GM18873 (cell line): ENCODE measurements around the gene NFIB.

Source experiments
- ATAC-seq: cut with Tn5 transposase; IDR thresholded peaks from one replicate; pipeline ENCODE4 v1.9.1; 2021; ENCODE audit warnings: mild to moderate bottlenecking, moderate library complexity, moderate number of reproducible peaks; ENCODE audit not compliant: unreplicated experiment, low FRiP score

The NFIB gene

GRCh38 chr9:14313951-14314423, at the start of gene NFIB:
TSS of gene NFIB (minus strand) at chr9:14314141. CDS start at chr9:14313511, 630 bp downstream.
- no peak for ATAC-seq

- no peak for ATAC-seq
Measured at GRCh38 chr9:14362175-14362574, 48.2 kb upstream of the NFIB start.

DNA sequence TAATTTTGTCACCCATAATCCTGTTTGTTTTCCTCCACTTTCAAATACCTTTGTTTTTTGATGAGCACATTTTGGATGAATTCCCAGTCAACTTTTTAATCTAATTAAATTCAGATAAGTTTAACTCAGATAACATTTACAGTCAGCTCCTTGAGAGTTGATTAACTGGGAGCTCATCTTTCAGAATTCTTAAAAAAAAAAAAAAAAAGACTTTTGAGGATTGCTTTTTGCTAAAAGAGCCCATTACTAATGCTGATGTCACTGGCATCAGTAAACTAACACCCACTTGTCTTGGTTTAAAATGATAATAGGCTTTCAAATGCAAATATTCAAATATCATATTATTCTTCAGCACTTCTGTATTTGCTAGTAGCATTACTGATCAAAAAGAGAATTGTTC, 47.1 kb upstream of the NFIB start:
- no peak for ATAC-seq

DNA sequence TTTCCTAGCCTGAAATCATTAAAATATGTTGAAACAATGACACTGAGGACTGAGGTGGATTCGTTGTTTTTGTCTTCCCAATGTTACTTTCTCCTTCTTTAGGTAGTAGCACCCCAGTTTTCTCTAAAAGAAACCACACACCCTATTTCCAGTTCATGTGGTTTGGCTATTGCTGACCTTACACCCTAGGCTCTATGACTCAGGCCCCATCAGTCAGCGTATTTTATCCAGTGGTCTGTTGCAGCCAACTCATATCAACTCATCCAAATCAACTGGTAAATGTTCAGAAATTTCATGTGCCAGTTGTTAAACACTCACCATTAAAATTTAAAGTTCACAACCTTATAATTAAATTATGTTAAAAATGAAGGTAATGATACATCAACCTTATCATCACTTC, 44.6 kb upstream of the NFIB start:
- ATAC-seq, result no peak

GRCh38 chr9:14356351-14357265, 42.7 kb upstream of the NFIB start:
- no peak for ATAC-seq

GRCh38 chr9:14354201-14354600, 40.3 kb upstream of the NFIB start:
- no peak for ATAC-seq

GRCh38 chr9:14353222-14354056, 39.5 kb upstream of the NFIB start:
- peak; percentile 80 for ATAC-seq

GRCh38 chr9:14352503-14352902, 38.6 kb upstream of the NFIB start:
- no peak for ATAC-seq

- no peak for ATAC-seq
Measured at GRCh38 chr9:14351221-14351836, 37.4 kb upstream of the NFIB start.

DNA sequence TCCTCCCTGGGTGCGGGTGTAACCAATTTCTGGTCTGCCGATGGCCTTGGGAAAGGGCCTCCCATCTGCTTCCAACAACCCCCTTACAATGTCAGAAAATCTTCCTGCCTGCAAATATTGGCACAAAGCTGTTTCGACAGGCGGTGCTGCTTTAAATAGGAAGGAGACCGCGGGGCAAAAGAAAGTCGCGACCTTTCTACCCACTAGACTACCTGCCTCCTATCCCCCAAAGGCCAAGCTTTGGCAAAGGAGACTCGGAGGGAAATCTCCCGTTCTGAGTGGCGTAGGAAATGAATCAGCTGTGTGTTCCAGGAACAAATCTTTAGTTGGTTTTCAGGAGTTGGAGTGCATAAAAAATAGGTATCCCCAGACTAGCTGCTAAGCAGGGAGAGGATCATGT, 36.8 kb upstream of the NFIB start:
- ATAC-seq, result no peak

- ATAC-seq, result no peak
Measured at GRCh38 chr9:14350349-14350728, 36.4 kb upstream of the NFIB start.

DNA sequence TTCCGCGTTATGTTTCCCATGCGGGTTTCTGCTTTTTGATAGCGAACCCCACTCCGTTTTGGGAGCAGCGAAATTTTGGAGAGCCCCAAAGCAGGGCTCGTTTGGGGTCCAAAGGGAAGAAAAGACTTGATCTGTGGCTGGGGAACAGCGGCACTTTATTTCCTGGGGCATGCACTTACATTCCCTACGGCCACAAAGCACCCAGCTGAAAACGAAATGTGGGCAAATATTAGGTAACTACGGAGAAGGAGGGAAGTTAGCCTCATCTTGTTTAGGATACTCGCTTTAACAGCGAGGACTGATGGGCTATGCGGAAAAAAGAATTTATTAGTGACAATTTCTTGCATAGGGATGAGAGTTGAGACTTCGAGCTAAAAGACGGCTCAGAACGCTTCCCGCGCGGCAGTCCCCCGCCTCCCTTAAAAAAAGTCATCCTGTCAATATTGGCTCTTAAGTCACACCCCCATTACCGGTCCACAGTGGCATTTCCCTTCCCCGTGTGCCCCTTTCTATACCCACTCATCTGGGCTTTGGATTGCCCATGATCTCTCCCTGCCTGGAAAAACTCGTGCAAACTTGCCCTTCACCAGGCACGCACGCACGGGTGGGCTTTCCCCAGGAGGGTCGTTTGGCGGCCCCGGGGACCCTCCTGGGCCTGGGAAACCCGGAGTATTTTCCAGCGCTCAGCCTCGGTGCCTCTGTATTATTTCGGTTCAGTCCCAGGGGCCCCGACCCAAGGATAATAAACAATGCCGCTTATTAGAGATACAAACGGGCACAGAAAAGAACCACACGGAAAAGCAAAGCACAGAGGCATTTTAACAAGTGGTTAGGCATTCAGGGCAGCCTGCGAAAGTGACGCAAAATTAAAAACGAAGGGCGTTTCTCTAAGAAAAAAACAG, 35.8 kb upstream of the NFIB start:
- ATAC-seq, result no peak

GRCh38 chr9:14349146-14349446, 35.2 kb upstream of the NFIB start:
- ATAC-seq, result no peak

- no peak for ATAC-seq
Measured at GRCh38 chr9:14348373-14349145, 34.6 kb upstream of the NFIB start.

DNA sequence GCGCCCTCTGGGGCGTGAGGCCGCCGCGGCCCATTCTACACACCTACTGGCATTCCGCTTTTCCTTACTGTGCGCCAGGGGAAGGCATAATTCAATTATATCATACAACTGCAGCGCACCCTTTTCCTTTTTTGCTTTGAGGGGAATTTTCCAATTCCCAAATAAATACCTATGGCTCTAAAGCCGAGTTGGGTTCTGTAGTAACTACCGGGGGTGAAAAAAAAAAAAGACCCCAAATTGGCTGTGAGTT, 34.1 kb upstream of the NFIB start:
- ATAC-seq, result no peak

GRCh38 chr9:14347406-14348122, 33.6 kb upstream of the NFIB start:
- ATAC-seq, result no peak

DNA sequence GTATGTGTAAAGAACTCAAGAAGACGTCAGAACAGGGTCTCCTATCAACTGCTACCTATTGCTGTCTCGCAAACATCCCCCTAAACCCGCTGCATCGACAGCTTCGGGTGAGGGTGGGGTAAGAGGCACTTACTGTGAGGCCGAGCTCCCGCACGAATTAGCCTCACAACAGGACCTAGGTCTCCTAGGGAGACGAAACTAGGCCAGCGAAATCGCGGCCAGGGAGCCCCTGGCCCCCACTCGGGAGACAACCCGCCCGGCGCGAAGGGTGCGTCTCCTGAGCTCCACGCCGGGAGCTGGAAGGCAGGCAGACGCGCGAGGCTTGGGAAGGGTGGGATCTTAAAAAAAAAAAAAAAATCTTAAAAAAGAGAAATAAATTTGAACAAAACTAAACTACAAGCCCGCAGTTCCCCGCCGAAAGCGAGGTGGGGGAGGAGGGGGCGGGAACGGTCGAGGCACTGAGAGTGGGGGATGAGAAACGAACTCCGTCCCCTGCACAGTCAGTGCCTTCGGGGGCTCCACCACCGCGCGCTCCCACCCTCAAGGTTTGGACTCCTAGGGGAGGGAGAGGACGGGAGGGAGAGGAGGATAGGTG, 33.0 kb upstream of the NFIB start:
- ATAC-seq, result no peak

GRCh38 chr9:14346231-14346791, 32.4 kb upstream of the NFIB start:
- no peak for ATAC-seq
